Middle frontal gyrus (tissue), 1 donor: Measurements from ENCODE around the gene CCNY.

Experiments
- DNase-seq: peaks from one replicate; pipeline ENCODE4 v3.0.0-alpha.2; 2015; ENCODE audit warnings: low spot score; ENCODE audit errors: extremely low spot score

CCNY gene

DNA sequence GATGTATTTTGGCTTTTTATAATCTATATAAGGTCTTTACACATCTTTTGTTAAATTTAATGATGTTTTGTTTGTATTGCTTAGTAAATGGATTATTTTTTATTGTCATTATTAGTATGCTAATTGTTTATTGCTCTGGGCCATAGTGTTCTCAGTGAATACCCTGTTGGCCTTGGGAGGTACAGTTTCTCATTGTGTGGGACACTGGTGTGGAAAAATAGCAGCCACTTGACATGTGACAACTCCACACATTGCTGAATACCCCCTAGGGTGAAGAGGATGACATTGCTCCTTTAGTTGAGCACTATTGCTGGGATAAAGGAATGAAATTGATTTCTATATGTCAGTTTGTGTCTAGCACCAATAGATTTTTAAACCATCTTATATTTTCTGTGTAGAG lies 130.9 kb downstream of the CCNY start:
- DNase-seq, result no peak

GRCh38 chr10:35470248-35470924 lies 134.1 kb downstream of the CCNY start:
- no peak for DNase-seq

- no peak for DNase-seq
These were observed 134.6 kb downstream of the CCNY start for GRCh38 chr10:35470925-35471315.

- DNase-seq, result no peak
These were observed 135.1 kb downstream of the CCNY start for GRCh38 chr10:35471435-35471834.

GRCh38 chr10:35480142-35480541 lies 143.8 kb downstream of the CCNY start:
- DNase-seq, result no peak

DNA sequence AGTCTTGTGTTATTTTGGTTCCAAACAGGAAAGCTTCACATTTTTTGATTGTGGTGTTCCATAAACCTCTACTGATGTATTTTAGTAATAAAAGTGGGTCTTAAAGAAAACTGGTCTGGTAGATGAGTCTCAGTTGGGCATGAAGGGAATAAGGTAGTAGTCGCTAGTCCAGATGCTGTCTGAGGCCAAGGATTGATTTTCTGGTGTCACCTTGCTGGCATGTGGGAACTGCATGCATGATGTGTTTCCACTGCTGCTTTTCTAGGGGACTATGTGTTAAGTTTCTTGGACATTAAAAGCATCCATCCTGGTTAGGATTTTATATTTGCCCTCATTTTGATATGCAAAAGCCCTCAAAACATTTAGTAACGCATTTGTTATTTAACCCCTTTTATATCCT lies 145.1 kb downstream of the CCNY start:
- no peak for DNase-seq

GRCh38 chr10:35486297-35486990 lies 150.1 kb downstream of the CCNY start:
- DNase-seq, result no peak

- no peak for DNase-seq
These were observed 151.2 kb downstream of the CCNY start for GRCh38 chr10:35487336-35488034.

- DNase-seq, result no peak
These were observed 151.9 kb downstream of the CCNY start for GRCh38 chr10:35488228-35488627.

- DNase-seq, result no peak
These were observed 156.3 kb downstream of the CCNY start for GRCh38 chr10:35492386-35493195.

- DNase-seq, result no peak
These were observed 157.1 kb downstream of the CCNY start for GRCh38 chr10:35493196-35494118.

GRCh38 chr10:35495521-35496119 lies 159.3 kb downstream of the CCNY start:
- no peak for DNase-seq

DNA sequence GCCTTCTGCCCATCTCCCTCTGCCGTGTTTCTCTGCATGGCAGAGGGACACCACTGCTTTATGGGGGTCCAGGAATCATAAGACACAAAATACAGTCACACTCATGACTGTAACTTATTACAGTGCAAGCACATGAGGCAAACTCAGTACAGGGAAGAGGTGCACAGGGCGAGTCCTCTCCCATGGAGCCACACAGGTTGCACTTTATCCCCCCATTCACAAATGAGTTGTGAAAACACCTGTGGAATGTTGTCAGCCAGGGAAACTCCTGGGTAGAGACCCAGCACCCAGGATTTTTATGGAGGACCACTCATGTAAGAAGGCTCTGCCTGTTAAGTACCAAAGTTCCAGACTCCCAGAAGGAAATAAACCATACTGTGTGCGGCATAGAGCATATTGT lies 161.6 kb downstream of the CCNY start:
- no peak for DNase-seq

- no peak for DNase-seq
These were observed 162.4 kb downstream of the CCNY start for GRCh38 chr10:35498693-35499092.

GRCh38 chr10:35501923-35502322 lies 165.6 kb downstream of the CCNY start:
- DNase-seq, result no peak

- peak; percentile 69 for DNase-seq
These were observed 166.4 kb downstream of the CCNY start for GRCh38 chr10:35502692-35503091.

DNA sequence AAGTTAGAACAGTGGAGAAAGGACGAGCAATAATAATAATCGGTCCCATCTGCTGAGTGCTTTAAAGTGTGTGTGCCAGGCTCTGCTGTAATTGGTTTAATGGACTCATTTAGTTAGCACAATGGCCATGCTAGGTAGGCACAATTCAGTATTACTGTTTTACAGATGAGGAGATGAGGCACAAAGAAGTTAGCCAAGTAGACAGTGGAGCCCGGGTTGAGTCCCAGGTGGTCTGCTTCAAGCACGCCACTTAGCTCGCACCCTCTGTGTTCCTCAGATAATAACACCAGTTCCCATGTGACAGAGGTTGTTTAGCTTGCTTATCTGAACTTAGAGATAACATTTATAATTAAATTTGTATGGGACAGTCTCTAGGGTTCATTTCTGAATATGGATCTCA lies 167.3 kb downstream of the CCNY start:
- no peak for DNase-seq

GRCh38 chr10:35504132-35504531 lies 167.8 kb downstream of the CCNY start:
- no peak for DNase-seq

GRCh38 chr10:35505241-35505873 lies 169.0 kb downstream of the CCNY start:
- no peak for DNase-seq

DNA sequence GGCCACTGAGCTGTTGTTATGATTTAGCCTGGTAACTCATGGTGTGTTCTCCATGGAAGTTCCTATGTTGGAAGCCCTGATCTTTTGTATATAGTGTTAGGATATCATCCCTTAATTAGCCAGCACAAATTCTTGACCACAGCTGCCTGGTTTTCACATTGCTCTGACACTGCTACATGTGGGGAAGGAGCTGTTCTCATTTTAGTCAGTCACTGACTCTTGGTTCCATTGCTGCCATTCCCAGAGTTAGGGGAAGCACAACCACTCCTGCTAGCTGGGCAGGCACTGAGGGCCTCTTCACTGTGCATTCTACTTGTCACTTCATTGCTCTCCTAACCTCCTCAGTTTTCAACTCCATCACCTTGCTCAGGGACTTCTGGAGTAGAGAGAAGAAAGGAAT lies 170.4 kb downstream of the CCNY start:
- no peak for DNase-seq
